D721Med (cell line): ENCODE measurements around the gene ABCA3.

ENCODE experiments used
- DNase-seq: peaks from one replicate; pipeline ENCODE4 v3.0.0; 2011; ENCODE audit warnings: low spot score; ENCODE audit not compliant: insufficient read length
- FAIRE-seq: peaks from 2 replicates; lab custom pipeline; 2011; peaks lifted over from hg19 to GRCh38; lab: Jason Lieb, UNC
- TF ChIP-seq, protein P1 (sequence below): IDR thresholded peaks from 2 replicates; pipeline ENCODE4 v1.5.1; 2012; ENCODE audit warnings: mild to moderate bottlenecking, control low read depth; ENCODE audit not compliant: insufficient read depth; ENCODE audit errors: missing control alignments

ABCA3 gene

DNA sequence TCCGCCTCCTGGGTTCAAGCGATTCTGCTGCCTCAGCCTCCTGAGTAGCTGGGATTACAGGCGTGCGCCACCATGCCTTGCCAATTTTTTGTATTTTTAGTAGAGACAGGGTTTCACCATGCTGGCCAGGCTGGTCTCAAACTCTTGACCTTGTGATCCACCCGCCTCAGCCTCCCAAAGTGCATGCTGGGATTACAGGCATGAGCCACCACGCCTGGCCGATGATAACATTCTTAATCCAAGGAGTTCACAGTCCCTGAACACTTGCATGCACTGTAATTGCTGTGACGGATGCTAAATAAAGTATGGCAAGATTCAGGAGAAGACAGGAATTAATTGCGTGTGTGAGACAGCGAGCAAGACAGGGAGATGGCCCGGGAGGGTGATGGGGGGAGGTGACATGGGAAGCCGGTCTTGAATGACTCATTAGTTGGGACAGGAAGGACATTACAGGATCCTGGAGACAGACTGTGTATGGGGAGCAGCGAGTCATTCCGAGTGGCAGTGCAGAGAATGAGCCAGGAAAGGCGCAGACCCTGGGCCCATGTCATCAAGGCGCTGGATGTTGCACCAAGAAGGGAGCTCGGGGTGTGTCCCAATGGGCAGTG, 6.7 kb downstream of the ABCA3 start:
- no peak for DNase-seq
- TF ChIP-seq, protein P1, sequence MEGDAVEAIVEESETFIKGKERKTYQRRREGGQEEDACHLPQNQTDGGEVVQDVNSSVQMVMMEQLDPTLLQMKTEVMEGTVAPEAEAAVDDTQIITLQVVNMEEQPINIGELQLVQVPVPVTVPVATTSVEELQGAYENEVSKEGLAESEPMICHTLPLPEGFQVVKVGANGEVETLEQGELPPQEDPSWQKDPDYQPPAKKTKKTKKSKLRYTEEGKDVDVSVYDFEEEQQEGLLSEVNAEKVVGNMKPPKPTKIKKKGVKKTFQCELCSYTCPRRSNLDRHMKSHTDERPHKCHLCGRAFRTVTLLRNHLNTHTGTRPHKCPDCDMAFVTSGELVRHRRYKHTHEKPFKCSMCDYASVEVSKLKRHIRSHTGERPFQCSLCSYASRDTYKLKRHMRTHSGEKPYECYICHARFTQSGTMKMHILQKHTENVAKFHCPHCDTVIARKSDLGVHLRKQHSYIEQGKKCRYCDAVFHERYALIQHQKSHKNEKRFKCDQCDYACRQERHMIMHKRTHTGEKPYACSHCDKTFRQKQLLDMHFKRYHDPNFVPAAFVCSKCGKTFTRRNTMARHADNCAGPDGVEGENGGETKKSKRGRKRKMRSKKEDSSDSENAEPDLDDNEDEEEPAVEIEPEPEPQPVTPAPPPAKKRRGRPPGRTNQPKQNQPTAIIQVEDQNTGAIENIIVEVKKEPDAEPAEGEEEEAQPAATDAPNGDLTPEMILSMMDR: no peak
- no peak for FAIRE-seq

- TF ChIP-seq, protein P1: no peak
- DNase-seq: no peak
- FAIRE-seq: no peak
Measured at GRCh38 chr16:2333231-2333630, 7.3 kb downstream of the ABCA3 start.

DNA sequence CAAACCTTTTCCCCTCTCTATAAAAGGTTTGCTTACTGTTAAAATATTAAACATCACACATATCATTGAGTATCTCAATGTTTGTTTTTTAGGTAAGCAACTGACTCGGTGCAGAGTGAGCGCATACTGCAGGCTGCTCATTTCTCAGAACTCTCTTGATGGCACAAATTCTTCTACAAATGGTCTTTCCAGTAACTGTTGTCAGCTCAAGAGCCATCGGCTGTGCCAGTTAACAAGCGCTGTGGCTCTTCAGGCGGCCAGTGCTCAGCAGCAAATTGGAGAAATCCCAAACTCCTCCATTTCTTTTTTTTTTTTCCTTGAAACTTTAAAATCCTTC, 8.6 kb downstream of the ABCA3 start:
- FAIRE-seq (no peak), DNase-seq (no peak)

DNA sequence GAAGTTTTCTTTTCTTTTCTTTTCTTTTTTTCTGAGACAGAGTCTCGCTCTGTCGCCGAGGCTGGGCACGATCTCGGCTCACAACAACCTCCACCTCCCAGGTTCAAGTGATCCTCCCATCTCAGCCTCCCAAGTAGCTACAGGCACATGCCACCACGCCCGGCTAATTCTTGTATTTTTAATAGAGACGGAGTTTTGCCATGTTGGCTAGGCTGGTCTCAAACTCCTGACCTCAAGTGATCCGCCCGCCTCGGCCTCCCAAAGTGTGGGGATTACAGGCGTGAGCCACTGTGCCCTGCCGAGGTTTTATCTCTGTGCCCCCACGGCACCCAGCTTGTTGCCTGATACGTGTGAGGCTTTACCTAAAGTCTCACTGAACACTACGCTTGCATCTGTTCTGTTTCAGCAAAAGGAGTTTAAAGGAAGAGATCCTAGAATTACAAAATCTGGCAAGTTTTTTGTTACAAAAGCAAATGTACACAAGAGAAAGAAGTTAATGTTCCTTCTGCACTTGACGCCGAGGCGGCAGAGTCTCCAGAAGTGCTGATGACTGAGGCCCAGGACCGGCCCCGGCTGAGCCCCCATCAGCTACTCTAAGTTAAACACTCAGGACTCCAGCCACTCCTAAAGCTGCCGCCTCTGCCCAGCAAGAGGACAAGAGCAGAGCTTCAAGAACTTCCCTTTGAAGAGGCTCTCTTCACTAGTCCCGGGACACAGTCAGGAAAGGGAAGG, 9.2 kb downstream of the ABCA3 start:
- FAIRE-seq (no peak), DNase-seq (no peak)
- TF ChIP-seq, protein P1: no peak

More for the DNA sequence above, 8.6 kb downstream of the ABCA3 start:
- TF ChIP-seq, protein P1: no peak

DNA sequence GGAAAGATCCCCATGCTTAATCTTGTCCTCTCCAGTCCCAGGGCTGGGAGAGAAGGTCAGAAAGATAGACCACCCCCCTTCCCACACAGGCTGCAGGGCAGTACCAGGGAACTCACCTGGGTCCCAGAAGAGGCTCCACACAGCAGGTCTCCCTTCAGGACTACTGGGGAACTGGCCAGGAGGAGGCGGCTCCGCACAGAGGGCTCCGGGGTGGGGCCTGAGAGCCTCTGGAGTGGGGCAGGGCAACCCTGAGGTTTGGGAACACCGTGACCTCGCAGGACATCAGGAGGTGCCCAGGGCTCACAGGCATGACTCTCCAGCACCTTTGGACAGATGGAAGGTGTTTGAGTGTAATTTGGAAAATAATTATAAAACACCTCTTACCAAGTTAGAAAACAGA, 11.0 kb downstream of the ABCA3 start:
- DNase-seq: no peak
- TF ChIP-seq, protein P1: no peak
- no peak for FAIRE-seq

- TF ChIP-seq, protein P1: no peak
- FAIRE-seq (no peak), DNase-seq (no peak)
Measured at GRCh38 chr16:2328428-2328827, 12.1 kb downstream of the ABCA3 start.

- FAIRE-seq: no peak
Measured at GRCh38 chr16:2326191-2326590, 14.3 kb downstream of the ABCA3 start.

More at GRCh38 chr16:2326191-2326590, 14.3 kb downstream of the ABCA3 start:
- DNase-seq: no peak
- TF ChIP-seq, protein P1: no peak
